GM12891 (cell line): Measurements from ENCODE around the gene PTPRU.

Experiments used
- POLR2A ChIP-seq: IDR thresholded peaks from 2 replicates; pipeline ENCODE4 v1.6.1; 2011; ENCODE audit warnings: low read depth, low read length, control low read depth
- POLR2AphosphoS5 ChIP-seq: IDR thresholded peaks from 2 replicates; pipeline ENCODE4 v1.6.1; 2011; ENCODE audit warnings: low read depth, low read length, control low read depth
- POU2F2 ChIP-seq: IDR thresholded peaks from 2 replicates; pipeline ENCODE4 v1.6.1; 2011; ENCODE audit warnings: low read depth, mild to moderate bottlenecking, control low read depth, low read length, moderate library complexity
- SPI1 ChIP-seq: IDR thresholded peaks from 2 replicates; pipeline ENCODE4 v1.6.1; 2011; ENCODE audit warnings: low read depth, low read length, control low read depth
- TAF1 ChIP-seq: IDR thresholded peaks from 2 replicates; pipeline ENCODE4 v1.6.1; 2011; ENCODE audit warnings: low read depth, low read length, control low read depth

- TF ChIP-seq POLR2A = no peak
- no peak for TF ChIP-seq POLR2AphosphoS5
- no peak for TF ChIP-seq TAF1
- TF ChIP-seq SPI1 = no peak
- TF ChIP-seq POU2F2 = no peak
These were observed 82.4 kb downstream of the PTPRU start for GRCh38 chr1:29318724-29319123.
